Ishikawa (cell line): ENCODE measurements around the gene TNS1.

Source experiments
- CEBPB ChIP-seq: IDR thresholded peaks from 2 replicates; pipeline ENCODE4 v1.6.1; 2012
- CREB1 ChIP-seq: IDR thresholded peaks from 2 replicates; pipeline ENCODE4 v1.6.1; 2012; ENCODE audit warnings: low read depth
- EGR1 ChIP-seq: IDR thresholded peaks from 2 replicates; pipeline ENCODE4 v1.6.1; 2012
- EP300 ChIP-seq: IDR thresholded peaks from 2 replicates; pipeline ENCODE4 v1.6.1; 2012; ENCODE audit warnings: borderline replicate concordance
- FOXM1 ChIP-seq: IDR thresholded peaks from 2 replicates; pipeline ENCODE4 v1.6.1; 2012; ENCODE audit warnings: low read depth, borderline replicate concordance
- MAX ChIP-seq: IDR thresholded peaks from 2 replicates; pipeline ENCODE4 v1.6.1; 2012
- NFIC ChIP-seq: IDR thresholded peaks from 2 replicates; pipeline ENCODE4 v1.6.1; 2012
- RAD21 ChIP-seq: IDR thresholded peaks from 2 replicates; pipeline ENCODE4 v1.6.1; 2012; ENCODE audit warnings: low read depth
- TAF1 ChIP-seq: IDR thresholded peaks from 2 replicates; pipeline ENCODE4 v1.6.1; 2012; ENCODE audit warnings: low read depth, mild to moderate bottlenecking
- TCF12 ChIP-seq: IDR thresholded peaks from 2 replicates; pipeline ENCODE4 v1.6.1; 2012; ENCODE audit warnings: low read depth
- TEAD4 ChIP-seq: IDR thresholded peaks from 2 replicates; pipeline ENCODE4 v1.6.1; 2012
- USF1 ChIP-seq: IDR thresholded peaks from 2 replicates; pipeline ENCODE4 v1.6.1; 2012
- YY1 ChIP-seq: IDR thresholded peaks from 2 replicates; pipeline ENCODE4 v1.6.1; 2012; ENCODE audit warnings: low read depth
- ZBTB7A ChIP-seq: IDR thresholded peaks from 2 replicates; pipeline ENCODE4 v1.6.1; 2012; ENCODE audit warnings: low read depth
- TF ChIP-seq, protein P1 (sequence below): IDR thresholded peaks from 2 replicates; pipeline ENCODE4 v1.6.1; 2012; ENCODE audit warnings: low read depth, mild to moderate bottlenecking

The TNS1 gene

DNA sequence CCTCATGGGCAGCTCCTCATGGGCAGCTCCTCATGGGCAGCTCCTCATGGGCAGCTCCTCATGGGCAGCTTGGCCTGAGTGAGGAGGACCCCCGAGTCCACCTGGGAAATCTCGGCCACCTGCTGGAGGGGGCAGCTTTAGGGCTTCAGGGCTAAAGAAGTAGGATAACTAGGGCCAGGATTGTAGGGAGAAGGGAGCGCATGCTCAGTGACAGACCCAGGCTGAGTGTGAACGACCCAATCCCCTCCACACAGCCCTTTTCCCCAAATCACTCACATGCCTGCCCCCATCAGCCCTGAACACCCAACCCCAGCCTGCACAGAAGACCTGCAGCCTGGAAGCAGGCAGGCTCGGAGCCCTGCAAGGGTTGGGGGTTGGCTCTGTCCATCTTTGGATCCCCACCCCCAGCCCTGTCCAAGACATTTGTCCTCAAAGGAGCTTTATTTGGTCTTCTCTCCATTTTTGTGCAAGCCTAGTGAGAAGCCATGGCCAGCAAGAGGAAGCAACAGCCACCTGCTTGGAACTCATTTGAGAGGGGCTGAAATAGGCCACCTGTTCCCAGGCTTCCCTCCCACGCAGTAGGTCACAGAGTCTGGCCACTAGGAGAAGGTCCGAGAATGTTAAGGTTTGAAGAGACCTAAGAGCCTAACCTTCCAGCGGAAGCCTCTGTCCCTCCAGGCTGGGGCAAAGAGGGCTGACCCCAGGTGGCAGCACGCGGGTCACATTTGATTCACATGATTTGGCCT is 249.9 kb downstream of the TNS1 start:
- TF ChIP-seq FOXM1, result no peak
- TF ChIP-seq ZBTB7A, result no peak
- no peak for TF ChIP-seq TAF1
- TF ChIP-seq TCF12, result no peak
- TF ChIP-seq CEBPB, result no peak
- no peak for TF ChIP-seq NFIC
- no peak for TF ChIP-seq MAX
- no peak for TF ChIP-seq EP300
- TF ChIP-seq EGR1, result no peak
- TF ChIP-seq USF1, result no peak
- no peak for TF ChIP-seq CREB1
- TF ChIP-seq, protein P1, sequence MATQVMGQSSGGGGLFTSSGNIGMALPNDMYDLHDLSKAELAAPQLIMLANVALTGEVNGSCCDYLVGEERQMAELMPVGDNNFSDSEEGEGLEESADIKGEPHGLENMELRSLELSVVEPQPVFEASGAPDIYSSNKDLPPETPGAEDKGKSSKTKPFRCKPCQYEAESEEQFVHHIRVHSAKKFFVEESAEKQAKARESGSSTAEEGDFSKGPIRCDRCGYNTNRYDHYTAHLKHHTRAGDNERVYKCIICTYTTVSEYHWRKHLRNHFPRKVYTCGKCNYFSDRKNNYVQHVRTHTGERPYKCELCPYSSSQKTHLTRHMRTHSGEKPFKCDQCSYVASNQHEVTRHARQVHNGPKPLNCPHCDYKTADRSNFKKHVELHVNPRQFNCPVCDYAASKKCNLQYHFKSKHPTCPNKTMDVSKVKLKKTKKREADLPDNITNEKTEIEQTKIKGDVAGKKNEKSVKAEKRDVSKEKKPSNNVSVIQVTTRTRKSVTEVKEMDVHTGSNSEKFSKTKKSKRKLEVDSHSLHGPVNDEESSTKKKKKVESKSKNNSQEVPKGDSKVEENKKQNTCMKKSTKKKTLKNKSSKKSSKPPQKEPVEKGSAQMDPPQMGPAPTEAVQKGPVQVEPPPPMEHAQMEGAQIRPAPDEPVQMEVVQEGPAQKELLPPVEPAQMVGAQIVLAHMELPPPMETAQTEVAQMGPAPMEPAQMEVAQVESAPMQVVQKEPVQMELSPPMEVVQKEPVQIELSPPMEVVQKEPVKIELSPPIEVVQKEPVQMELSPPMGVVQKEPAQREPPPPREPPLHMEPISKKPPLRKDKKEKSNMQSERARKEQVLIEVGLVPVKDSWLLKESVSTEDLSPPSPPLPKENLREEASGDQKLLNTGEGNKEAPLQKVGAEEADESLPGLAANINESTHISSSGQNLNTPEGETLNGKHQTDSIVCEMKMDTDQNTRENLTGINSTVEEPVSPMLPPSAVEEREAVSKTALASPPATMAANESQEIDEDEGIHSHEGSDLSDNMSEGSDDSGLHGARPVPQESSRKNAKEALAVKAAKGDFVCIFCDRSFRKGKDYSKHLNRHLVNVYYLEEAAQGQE, result no peak
- no peak for TF ChIP-seq TEAD4
- no peak for TF ChIP-seq RAD21
- TF ChIP-seq YY1, result no peak

DNA sequence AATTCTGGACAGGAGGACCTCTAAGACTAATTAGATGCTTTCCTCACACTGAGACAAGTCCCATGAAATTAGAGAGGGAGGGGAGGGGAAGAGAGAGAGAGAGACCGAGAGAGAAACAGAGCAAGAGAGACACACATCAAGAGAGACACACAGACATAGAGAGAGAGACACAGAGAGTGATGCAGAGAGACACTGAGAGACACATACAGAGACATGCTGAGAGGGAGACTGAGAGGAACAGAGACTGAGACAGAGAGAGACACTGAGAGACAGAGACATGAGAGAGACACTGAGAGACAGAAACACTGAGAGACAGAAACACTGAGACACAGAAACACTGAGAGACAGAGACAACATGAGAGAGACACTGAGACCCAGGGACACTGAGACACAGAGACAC is 250.8 kb downstream of the TNS1 start:
- TF ChIP-seq TCF12 (no peak), ZBTB7A (no peak), CEBPB (no peak)

DNA sequence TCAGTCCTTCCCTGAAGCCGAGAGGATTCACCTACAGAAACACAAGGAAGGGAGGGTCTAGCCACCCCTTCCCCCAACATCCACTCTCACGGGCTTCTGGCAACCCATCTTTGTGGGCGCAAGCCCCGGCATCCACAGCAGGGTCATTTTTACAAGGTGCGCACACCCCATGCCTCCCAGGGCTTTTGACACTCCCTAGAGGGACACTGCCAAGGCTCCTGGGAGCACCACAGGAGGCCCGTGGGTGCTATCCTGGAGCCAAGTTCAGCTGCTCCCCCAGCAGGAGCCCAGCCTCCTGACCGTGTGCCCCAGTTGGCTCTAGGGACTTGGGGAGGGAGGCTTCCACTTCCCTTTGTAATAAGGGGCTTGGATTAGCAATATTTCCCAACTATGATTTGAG is 251.6 kb downstream of the TNS1 start:
- TF ChIP-seq TEAD4, result no peak
